H1 (cell line): ENCODE results near the gene C1orf115. TPM values are rescaled to one million over a fixed set of nuclear protein-coding genes. Genes with fewer than 3 reads are reported as not detected.

Experiments used
- CTCF ChIA-PET: fragments of 300-600 bp; sonication (Branson Sonifier 250); formaldehyde crosslinking; loops from one replicate; lab custom pipeline; 2021; ENCODE audit not compliant: partially characterized antibody; lab: Charles Lee
- POLR2A ChIA-PET: fragments of 300-600 bp; sonication (Branson Sonifier 250); formaldehyde crosslinking; loops from one replicate; lab custom pipeline; 2021; ENCODE audit warnings: inconsistent platforms; ENCODE audit not compliant: partially characterized antibody; lab: Charles Lee
- DNase-seq, 2 experiments: peaks; one replicate each; pipeline versions ENCODE4 v3.0.0 to v3.0.0-alpha.2; 2010 to 2022; ENCODE audit warnings: low spot score in 2 of 2, low read depth in 1 of 2, mixed read lengths in 1 of 2
- FAIRE-seq: peaks from 2 replicates; lab custom pipeline; 2011; peaks lifted over from hg19 to GRCh38; lab: Jason Lieb, UNC
- H2AFZ ChIP-seq: 2 replicates; pipeline ENCODE4 v1.8.1; 2012; ENCODE audit warnings: low read length, inconsistent platforms
- H2AK5ac ChIP-seq: 2 replicates; pipeline ENCODE4 v1.6.1; 2013; ENCODE audit warnings: low read depth, low read length
- H2BK120ac ChIP-seq: replicated peaks from 2 replicates; pipeline ENCODE3; 2013; ENCODE audit warnings: low read depth, low read length, inconsistent platforms
- H2BK12ac ChIP-seq: 2 replicates; pipeline ENCODE4 v1.6.1; 2013; ENCODE audit warnings: low read depth, low read length
- H2BK15ac ChIP-seq: 2 replicates; pipeline ENCODE4 v1.6.1; 2013; ENCODE audit warnings: low read length
- H2BK20ac ChIP-seq: 2 replicates; pipeline ENCODE4 v1.6.1; 2013; ENCODE audit warnings: low read length
- H2BK5ac ChIP-seq: 2 replicates; pipeline ENCODE4 v1.6.1; 2013; ENCODE audit warnings: low read depth, low read length
- H3K14ac ChIP-seq: 2 replicates; pipeline ENCODE4 v1.6.1; 2013; ENCODE audit warnings: inconsistent platforms; ENCODE audit not compliant: insufficient read length
- H3K18ac ChIP-seq: 2 replicates; pipeline ENCODE4 v1.6.1; 2013; ENCODE audit warnings: low read length; ENCODE audit errors: extremely low read depth
- H3K23ac ChIP-seq: 2 replicates; pipeline ENCODE4 v1.6.1; 2013; ENCODE audit warnings: inconsistent platforms; ENCODE audit not compliant: insufficient read length
- H3K23me2 ChIP-seq: 2 replicates; pipeline ENCODE4 v1.6.1; 2013; ENCODE audit warnings: low read depth, low read length
- H3K27ac ChIP-seq: 2 replicates; pipeline ENCODE4 v1.6.1; 2011; ENCODE audit warnings: low read depth, low read length, inconsistent platforms
- H3K27me3 ChIP-seq, 4 experiments: replicated peaks in 1 of 4; 1 replicate in 1 of 4; 2 replicates in 3 of 4; pipeline versions ENCODE4 v1.6.1 to v1.8.1; 2011 to 2013; ENCODE audit warnings: low read length in 3 of 4, mild to moderate bottlenecking in 3 of 4, inconsistent platforms in 2 of 4, mixed read lengths in 2 of 4, moderate library complexity in 1 of 4; ENCODE audit not compliant: control insufficient read depth in 3 of 4, insufficient read depth in 3 of 4; ENCODE audit errors: extremely low read depth in 1 of 4
- H3K36me3 ChIP-seq, 4 experiments: 2 replicates each; pipeline versions ENCODE4 v1.6.1 to v1.8.1; 2011 to 2013; ENCODE audit warnings: mild to moderate bottlenecking in 4 of 4, low read length in 3 of 4, moderate library complexity in 2 of 4, control low read depth in 1 of 4, inconsistent platforms in 1 of 4; ENCODE audit not compliant: insufficient read depth in 4 of 4, control insufficient read depth in 2 of 4
- H3K4ac ChIP-seq: replicated peaks from 2 replicates; pipeline ENCODE3; 2013; ENCODE audit warnings: low read length, low read depth, mixed read lengths, inconsistent platforms; ENCODE audit not compliant: insufficient read length
- H3K4me1 ChIP-seq, 4 experiments: replicated peaks in 1 of 4; 1 replicate in 1 of 4; 2 replicates in 3 of 4; pipeline versions ENCODE4 v1.6.1 to v1.8.1; 2011 to 2013; ENCODE audit warnings: low read length in 3 of 4, inconsistent platforms in 2 of 4, mixed read lengths in 1 of 4; ENCODE audit not compliant: insufficient read depth in 4 of 4, control insufficient read depth in 3 of 4
- H3K4me2 ChIP-seq, 2 experiments: 2 replicates each; pipeline versions ENCODE4 v1.6.1 to v1.8.1; 2011 to 2013; ENCODE audit warnings: low read depth in 2 of 2, low read length in 2 of 2, control low read depth in 1 of 2, inconsistent platforms in 1 of 2, mild to moderate bottlenecking in 1 of 2; ENCODE audit not compliant: insufficient read depth in 1 of 2
- H3K4me3 ChIP-seq, 4 experiments: fragments of 200-600, 300-600 bp in 1 of 4; sonication (generic), shearing (Covaris generic), sonication (Bioruptor Twin) in 1 of 4; 2 replicates each; pipeline versions ENCODE4 v1.5.1 to v1.8.1; 2011 to 2016; ENCODE audit warnings: low read length in 4 of 4, low read depth in 3 of 4, control low read depth in 2 of 4, inconsistent platforms in 2 of 4, mild to moderate bottlenecking in 2 of 4, mixed read lengths in 1 of 4, moderate library complexity in 1 of 4; ENCODE audit not compliant: insufficient read depth in 2 of 4; ENCODE audit errors: extremely low read depth in 1 of 4
- H3K56ac ChIP-seq: replicated peaks from 2 replicates; pipeline ENCODE3; 2013; ENCODE audit warnings: low read depth, mild to moderate bottlenecking, mixed read lengths, low read length, inconsistent platforms; ENCODE audit not compliant: insufficient read length
- H3K79me1 ChIP-seq: 2 replicates; pipeline ENCODE4 v1.6.1; 2013; ENCODE audit warnings: low read depth, low read length, control low read depth
- H3K79me2 ChIP-seq, 2 experiments: 2 replicates each; pipeline versions ENCODE4 v1.6.1 to v1.8.1; 2012 to 2013; ENCODE audit warnings: low read length in 2 of 2, mild to moderate bottlenecking in 2 of 2, inconsistent platforms in 1 of 2; ENCODE audit not compliant: insufficient read depth in 2 of 2, control insufficient read depth in 1 of 2
- H3K9ac ChIP-seq, 4 experiments: replicated peaks in 1 of 4; 1 replicate in 1 of 4; 2 replicates in 3 of 4; pipeline versions ENCODE4 v1.6.1 to v1.8.1; 2011 to 2013; ENCODE audit warnings: low read depth in 3 of 4, low read length in 3 of 4, control low read depth in 2 of 4, mild to moderate bottlenecking in 2 of 4, moderate library complexity in 2 of 4, inconsistent platforms in 1 of 4; ENCODE audit errors: extremely low read depth in 1 of 4
- H3K9me3 ChIP-seq, 2 experiments: 2 replicates each; pipeline versions ENCODE4 v1.6.1 to v1.8.1; 2012 to 2013; ENCODE audit warnings: mild to moderate bottlenecking in 2 of 2, moderate library complexity in 2 of 2, control low read depth in 1 of 2, inconsistent platforms in 1 of 2, low read depth in 1 of 2, low read length in 1 of 2, mixed read lengths in 1 of 2; ENCODE audit not compliant: insufficient read depth in 2 of 2
- H4K20me1 ChIP-seq, 2 experiments: replicated peaks in 1 of 2; 2 replicates each; pipeline versions ENCODE3 to v1.8.1; 2011 to 2013; ENCODE audit warnings: inconsistent platforms in 2 of 2, low read length in 2 of 2, mild to moderate bottlenecking in 1 of 2; ENCODE audit not compliant: insufficient read depth in 2 of 2, control insufficient read depth in 1 of 2
- H4K5ac ChIP-seq: 2 replicates; pipeline ENCODE4 v1.6.1; 2013; ENCODE audit warnings: low read length, low read depth, mixed read lengths, inconsistent platforms; ENCODE audit not compliant: insufficient read length
- H4K8ac ChIP-seq: 2 replicates; pipeline ENCODE4 v1.8.0; 2013; ENCODE audit warnings: mild to moderate bottlenecking, moderate library complexity, low read length, inconsistent platforms; ENCODE audit not compliant: insufficient read depth; ENCODE audit errors: extremely low read depth
- H4K91ac ChIP-seq: replicated peaks from 2 replicates; pipeline ENCODE3; 2013; ENCODE audit warnings: low read length, mixed read lengths, inconsistent platforms; ENCODE audit not compliant: insufficient read length
- CEBPB ChIP-seq: IDR thresholded peaks from 2 replicates; pipeline ENCODE4 v1.6.1; 2012; ENCODE audit warnings: low read depth, low read length
- POU5F1 ChIP-seq: IDR thresholded peaks from 2 replicates; pipeline ENCODE4 v1.6.1; 2011; ENCODE audit warnings: low read depth, mild to moderate bottlenecking, low read length, moderate library complexity
- RNF2 ChIP-seq: fragments of 200-900, 300-1000 bp; sonication (generic); IDR thresholded peaks from 2 replicates; pipeline ENCODE4 v1.7.1; 2016; ENCODE audit warnings: borderline replicate concordance, low read depth, mild to moderate bottlenecking, antibody characterized with exemption, low read length; ENCODE audit not compliant: poor library complexity, severe bottlenecking; ENCODE audit errors: missing control alignments
- SIN3A ChIP-seq, 2 experiments: IDR thresholded peaks in 1 of 2; conservative IDR thresholded peaks in 1 of 2; 2 replicates each; pipeline ENCODE4 v1.6.1; 2011 to 2012; ENCODE audit warnings: low read length in 2 of 2, improper control_type of control experiment in 1 of 2, low read depth in 1 of 2, mild to moderate bottlenecking in 1 of 2
- SRF ChIP-seq: IDR thresholded peaks from 2 replicates; pipeline ENCODE4 v1.6.1; 2011; ENCODE audit warnings: mild to moderate bottlenecking, low read depth, low read length, moderate library complexity
- TAF7 ChIP-seq: optimal IDR thresholded peaks from 2 replicates; pipeline ENCODE3; 2011; ENCODE audit warnings: low read depth, mild to moderate bottlenecking, inconsistent platforms, low read length, moderate library complexity, borderline replicate concordance
- WGBS, 2 experiments: shearing (Covaris generic) in 1 of 2; methylation state at CpG; one replicate each; pipeline versions ENCODE4 v1.1.6 to v1.1.7; 2013 to 2015; ENCODE audit warnings: low lambda C conversion rate in 2 of 2, mixed read lengths in 2 of 2, inconsistent platforms in 1 of 2, low coverage in 1 of 2, missing lambda C conversion rate in 1 of 2; ENCODE audit not compliant: insufficient replicate concordance in 2 of 2, insufficient coverage in 1 of 2, insufficient read length in 1 of 2; ENCODE audit errors: extremely low coverage in 1 of 2, missing lambda C conversion rate in 1 of 2; 5-methylcytosine and 5-hydroxymethylcytosine counted together
- polyA plus RNA-seq, 7 experiments: library from polyadenylated mRNA; depleted of rRNA in 3 of 7; stranded (reverse) in 5 of 7; unstranded in 2 of 7; fragments of >200 nt in 5 of 7; fragments of 200-250 nt in 2 of 7; gene quantifications; 1 replicate in 5 of 7; 2 replicates in 1 of 7; 4 replicates in 1 of 7; pipeline versions ENCODE4 v1.2.1 to v1.2.3, GENCODE V29; 2011 to 2013; ENCODE audit warnings: missing spikeins in 2 of 7, mixed read lengths in 2 of 7
- total RNA-seq: library from RNA; stranded (reverse); fragmentation: NEBNext Ultra II Directional; extraction: Animal tissue kit (Norgen Biotek cat#: 25700); gene quantifications from 2 replicates; pipeline ENCODE4 v1.2.1, GENCODE V29; 2021
- TF ChIP-seq, protein P1 (sequence below): IDR thresholded peaks from 2 replicates; pipeline ENCODE4 v1.6.1; 2011; ENCODE audit warnings: low read depth, mild to moderate bottlenecking, low read length; ENCODE audit not compliant: insufficient read depth

Gene C1orf115
- total and polyA plus RNA-seq, 2 of the 8 experiments (the other 6 are each of a cell fraction or from before 2014, with no cell fraction given) = 3.5 to 5.6 TPM

DNA sequence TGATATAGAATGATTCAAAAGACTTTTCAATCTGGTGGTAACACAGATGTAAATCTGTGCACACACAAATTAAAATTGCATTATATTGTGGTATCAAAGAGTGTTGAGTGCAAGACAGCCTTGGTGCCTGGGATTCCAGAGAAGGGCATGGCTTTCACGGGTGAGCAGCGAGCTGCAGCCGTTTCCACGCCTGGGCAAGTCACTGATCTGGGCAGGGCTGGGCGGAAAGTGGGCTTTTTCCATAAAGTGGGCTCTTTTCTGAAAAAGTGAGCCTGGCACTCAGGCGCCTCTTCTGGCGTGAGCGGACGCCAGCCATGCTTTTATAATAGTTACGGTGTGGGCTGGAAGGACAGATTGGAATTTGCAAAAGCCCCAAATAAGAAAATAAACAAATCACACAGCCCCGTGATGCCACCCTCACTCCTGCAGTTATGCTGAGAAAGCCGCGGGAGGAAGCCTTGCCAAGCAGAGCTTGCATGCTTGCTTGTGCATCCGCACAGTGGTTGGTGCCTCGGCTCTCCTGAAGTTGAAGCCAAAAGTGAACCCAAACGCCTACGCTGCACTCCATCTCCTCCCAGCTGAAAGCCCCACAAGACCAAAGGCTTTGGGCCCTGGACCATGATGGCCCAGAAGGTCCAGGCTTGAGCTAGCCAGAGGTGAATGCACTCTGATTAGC lies 7.1 kb upstream of the C1orf115 start:
- Histone ChIP-seq H3K27ac (no peak overlapping the region), H3K23ac (no peak overlapping the region)
- TF ChIP-seq CEBPB = no peak
- TF ChIP-seq RNF2 = no peak
- TF ChIP-seq POU5F1 = no peak
- no peak for TF ChIP-seq SIN3A (conservative IDR thresholded peaks at IDR 0.05 in 1 of 2, IDR thresholded peaks at IDR 0.05 in 1 of 2; ENCODE audit: low read depth in 1 of 2, low read length in 2 of 2)
- TF ChIP-seq, protein P1, sequence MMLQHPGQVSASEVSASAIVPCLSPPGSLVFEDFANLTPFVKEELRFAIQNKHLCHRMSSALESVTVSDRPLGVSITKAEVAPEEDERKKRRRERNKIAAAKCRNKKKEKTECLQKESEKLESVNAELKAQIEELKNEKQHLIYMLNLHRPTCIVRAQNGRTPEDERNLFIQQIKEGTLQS = no peak
- TF ChIP-seq SRF = no peak
- no peak for TF ChIP-seq TAF7
- TF ChIP-seq, all 59 proteins: peak for 0
- H3K4me3 ChIP-seq = no peak overlapping the region
- H3K4me1 ChIP-seq = no peaks in the 10 kb centered on the region
- H3K4me2 ChIP-seq = no peak overlapping the region
- H3K14ac ChIP-seq = no peak overlapping the region
- no peak overlapping the region for H4K5ac ChIP-seq
- H3K9ac ChIP-seq = no peak overlapping the region
- FAIRE-seq (no peak), DNase-seq (no peak)
- H2BK5ac ChIP-seq = no peak overlapping the region
- H4K91ac ChIP-seq = no peak overlapping the region
- H3K27me3 ChIP-seq = no peaks in the 10 kb centered on the region
- H3K79me2 ChIP-seq = no peaks in the 10 kb centered on the region
- no peak overlapping the region for H2BK120ac ChIP-seq
- no peak overlapping the region for H2BK15ac ChIP-seq
- no peak overlapping the region for H4K8ac ChIP-seq
- H3K79me1 ChIP-seq = no peaks in the 10 kb centered on the region
- 84% methylated on average over 17 of the region's 17 CpGs; no CpG with 5 or more reads in 1 of the 2 experiments for WGBS, 2 experiments
- H2AFZ ChIP-seq = no peak overlapping the region; the same call in 1 of the 2 replicates
- no peaks in the 10 kb centered on the region for H4K20me1 ChIP-seq
- H3K9me3 ChIP-seq = no peaks in the 10 kb centered on the region
- no peaks in the 10 kb centered on the region for H3K23me2 ChIP-seq
- CTCF ChIA-PET = interaction anchor here (0.8 to 4.7 kb wide), 6 partner anchors 11 to 93 kb away, joined by 3 to 27 read pairs (median 3); no protein-coding TSS in a partner anchor
- no peak overlapping the region for H3K56ac ChIP-seq
- POLR2A ChIA-PET = interaction anchor here (1.0 kb wide), 1 partner anchor 10 kb away, joined by 3 read pairs; no protein-coding TSS in a partner anchor
- no peak overlapping the region for H2BK20ac ChIP-seq
- H3K4ac ChIP-seq = no peak overlapping the region
- no peaks in the 10 kb centered on the region for H3K36me3 ChIP-seq
- H3K18ac ChIP-seq = no peak overlapping the region
- H2BK12ac ChIP-seq = no peak overlapping the region
- no peak overlapping the region for H2AK5ac ChIP-seq
